ENCODE data around the gene LASP1.

Gene LASP1

GRCh38 chr17:38889745-38890409 is 20.0 kb downstream of the LASP1 start:
- DNase-seq (ENCODE audit: low read depth) = no peak

GRCh38 chr17:38890410-38890746 is 20.5 kb downstream of the LASP1 start:
- DNase-seq (ENCODE audit: low read depth) = no peak

DNA sequence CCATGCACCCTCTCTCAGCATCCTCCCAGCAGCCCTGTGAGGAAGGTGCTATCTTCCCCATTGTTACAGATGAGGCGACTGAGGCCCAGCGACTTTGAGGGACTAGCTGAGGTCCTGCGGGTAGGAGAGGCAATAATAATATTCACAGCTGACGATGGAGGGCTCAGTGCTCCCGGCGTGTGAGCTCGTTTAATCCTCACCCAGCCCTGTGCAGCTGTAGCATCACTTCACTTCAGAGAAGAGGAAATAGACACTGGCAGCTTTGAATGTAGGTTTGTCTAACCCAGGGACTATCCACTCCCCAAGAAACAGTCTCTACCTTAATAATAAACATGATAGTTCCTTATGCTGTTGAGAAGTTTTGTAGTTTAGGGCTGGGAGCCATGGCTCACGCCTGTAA is 21.6 kb downstream of the LASP1 start:
- no peak for DNase-seq (ENCODE audit: low read depth)

DNA sequence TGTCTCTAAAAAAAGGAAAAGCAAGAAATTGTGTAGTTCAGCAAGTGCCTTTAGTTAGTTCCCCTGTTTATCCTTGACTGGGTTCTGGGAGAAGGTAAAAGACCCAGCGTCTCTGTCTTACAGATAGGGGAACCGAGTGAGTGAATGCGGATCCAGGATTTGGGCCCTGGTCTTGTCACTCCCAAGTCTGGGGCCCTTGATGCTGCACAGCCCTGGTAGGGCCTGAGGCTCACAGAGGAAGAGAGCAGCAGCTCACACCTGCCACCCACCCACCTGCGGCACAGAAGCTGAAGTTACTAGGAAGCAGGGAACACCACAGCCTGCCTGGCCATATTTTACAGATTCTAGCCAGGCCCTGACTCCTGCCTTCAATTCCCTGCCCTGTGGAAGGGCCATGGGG is 22.2 kb downstream of the LASP1 start:
- DNase-seq (ENCODE audit: low read depth) = no peak

DNA sequence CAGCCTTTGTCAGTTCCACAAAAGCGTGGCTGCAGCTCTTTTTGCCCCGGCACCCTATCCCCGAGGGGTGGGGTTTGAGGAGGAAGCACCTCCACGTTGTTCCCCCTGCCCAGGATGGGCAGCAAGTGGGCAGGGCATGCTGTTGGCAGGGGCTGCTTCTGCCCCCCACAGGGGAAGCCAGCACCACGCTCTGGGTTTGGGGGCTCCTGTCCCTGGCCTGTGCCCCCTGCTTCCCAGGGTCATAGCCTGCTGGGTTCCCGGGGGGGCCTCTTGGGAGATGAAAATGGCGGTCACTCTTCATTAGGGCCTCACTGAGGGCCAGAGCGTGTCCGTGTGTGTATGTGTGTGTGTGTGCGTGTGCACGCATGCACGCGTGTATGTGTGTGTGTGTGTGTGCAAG is 22.8 kb downstream of the LASP1 start:
- DNase-seq (ENCODE audit: low read depth) = no peak

DNA sequence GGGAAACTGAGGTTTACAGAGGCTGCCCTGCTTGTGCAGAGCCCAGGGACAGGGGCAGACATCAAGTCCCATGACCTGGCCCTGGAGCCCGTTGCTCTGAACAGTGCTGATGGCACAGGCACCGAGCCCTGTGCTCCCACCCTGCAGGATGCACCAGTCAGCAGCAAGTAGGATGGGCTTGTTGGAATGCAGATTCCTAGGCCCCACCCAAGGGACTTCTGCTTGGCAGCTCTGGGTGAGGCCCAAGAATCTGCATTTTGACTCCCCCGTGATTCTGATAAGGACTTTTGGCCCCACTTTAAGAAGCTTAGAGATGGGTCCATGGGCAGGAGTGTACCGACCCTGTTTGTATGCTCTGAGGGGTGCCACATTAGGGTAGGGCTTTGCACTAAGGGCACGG is 23.3 kb downstream of the LASP1 start:
- no peak for DNase-seq (ENCODE audit: low read depth)

GRCh38 chr17:38893607-38894006 is 23.7 kb downstream of the LASP1 start:
- no peak for DNase-seq (ENCODE audit: low read depth)

DNA sequence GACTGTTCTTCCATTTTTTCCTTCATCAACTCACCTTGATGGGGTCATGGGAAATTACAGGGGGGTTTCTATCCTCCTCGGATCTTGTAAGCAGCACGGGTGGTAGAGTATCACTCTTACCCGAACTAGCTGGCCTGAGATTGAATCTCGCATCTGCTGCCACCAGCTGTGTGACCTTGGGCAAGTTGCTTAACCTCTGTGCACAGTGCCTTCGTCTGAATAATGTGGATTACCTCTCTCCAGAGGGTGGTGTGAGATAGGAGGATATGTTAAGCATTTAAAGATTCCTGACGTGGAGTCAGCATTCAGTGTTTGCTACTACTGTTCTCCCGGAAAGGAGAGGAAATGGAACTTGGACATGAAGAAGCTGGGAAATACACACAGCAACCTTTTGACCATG is 24.4 kb downstream of the LASP1 start:
- no peak for DNase-seq (ENCODE audit: low read depth)

- DNase-seq (ENCODE audit: low read depth) = no peak
These were observed 26.6 kb downstream of the LASP1 start for GRCh38 chr17:38896346-38896954.

- no peak for DNase-seq (ENCODE audit: low read depth)
These were observed 27.3 kb downstream of the LASP1 start for GRCh38 chr17:38897176-38897575.

DNA sequence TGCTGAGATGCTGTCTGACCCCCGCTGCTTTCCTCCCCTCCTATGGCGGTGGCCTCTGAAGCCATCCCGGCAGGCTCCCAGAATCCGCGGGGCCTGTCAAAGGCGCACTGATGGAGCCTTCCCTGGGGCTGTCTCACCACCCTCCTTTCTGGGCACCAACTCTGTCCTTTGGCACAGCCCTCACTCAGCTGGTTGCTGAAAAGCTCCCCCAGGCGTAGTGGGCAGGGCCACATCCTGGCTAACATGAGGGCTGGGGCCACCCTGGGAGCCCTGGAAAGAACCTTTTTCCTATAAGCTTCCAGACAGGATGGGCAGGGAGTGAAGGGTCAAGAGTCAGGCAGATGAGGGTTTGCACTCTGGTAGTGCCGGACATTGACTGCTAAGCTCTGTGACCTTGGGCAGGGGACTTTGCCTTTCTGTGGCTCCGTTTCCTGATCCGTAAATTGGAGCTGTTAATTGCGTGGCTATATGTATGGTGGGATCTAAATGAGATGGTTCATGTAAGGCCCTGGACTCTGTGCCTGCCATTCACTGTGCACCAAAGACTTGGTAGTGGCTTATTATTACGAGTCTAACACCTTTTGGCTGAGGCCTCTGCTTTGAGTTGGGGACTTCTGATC is 27.9 kb downstream of the LASP1 start:
- DNase-seq (ENCODE audit: low read depth) = no peak

- no peak for DNase-seq (ENCODE audit: low read depth)
These were observed 28.4 kb downstream of the LASP1 start for GRCh38 chr17:38898291-38898679.

- peak; percentile 89 for DNase-seq (ENCODE audit: low read depth)
These were observed 29.0 kb downstream of the LASP1 start for GRCh38 chr17:38898812-38899348.

DNA sequence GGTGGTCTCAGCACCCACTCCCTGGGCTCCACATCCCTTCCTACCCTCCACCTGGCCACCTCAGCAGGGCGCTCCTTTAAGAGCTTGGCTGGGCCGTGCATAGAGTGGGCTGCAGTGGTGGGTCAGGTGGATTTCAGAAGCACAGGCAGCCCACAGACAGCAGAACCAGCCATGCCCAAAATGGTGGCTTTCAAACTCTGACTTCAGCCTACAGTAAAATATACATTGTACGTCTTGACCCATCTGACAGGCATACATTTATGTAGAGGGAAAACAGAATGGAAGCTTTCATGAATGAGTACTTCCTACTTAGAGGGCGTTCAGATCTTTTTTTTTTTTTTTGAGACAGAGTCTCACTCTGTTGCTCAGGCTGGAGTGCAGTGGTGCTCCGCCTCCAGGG is 29.6 kb downstream of the LASP1 start:
- no peak for DNase-seq (ENCODE audit: low read depth)

DNA sequence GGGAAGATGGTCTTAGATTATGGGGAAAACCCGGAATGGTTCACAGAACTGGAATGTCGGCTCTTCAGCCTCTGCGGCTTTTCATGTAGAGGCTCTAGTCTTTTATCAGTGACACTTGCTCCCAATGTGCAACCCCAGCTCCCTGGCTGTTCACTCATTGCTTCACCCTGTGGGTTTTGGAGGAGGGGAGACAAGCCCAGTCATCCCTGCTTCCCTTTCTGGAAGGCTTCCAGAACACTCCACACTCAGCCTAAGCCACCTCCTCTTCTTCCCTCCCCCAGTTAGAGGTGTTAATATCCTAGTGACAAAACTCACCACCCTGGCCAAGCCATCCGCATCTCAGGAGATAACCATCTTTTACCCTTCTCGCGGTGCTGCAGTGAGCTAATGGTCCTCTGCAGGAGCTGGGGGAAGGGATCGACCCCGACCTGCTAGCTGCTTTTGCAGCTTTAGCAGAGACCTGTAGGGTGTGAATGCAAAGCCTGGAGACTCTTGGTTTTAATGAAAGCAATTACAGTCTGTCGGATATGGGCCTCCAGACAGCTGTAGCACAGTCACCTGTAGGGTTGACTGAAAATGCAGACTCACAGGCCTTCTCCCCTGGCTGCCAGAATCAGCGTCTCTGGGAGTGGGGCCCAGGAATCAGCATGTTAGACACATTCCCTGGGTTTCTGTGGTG is 31.3 kb downstream of the LASP1 start:
- DNase-seq (ENCODE audit: low read depth) = peak; percentile 45

DNA sequence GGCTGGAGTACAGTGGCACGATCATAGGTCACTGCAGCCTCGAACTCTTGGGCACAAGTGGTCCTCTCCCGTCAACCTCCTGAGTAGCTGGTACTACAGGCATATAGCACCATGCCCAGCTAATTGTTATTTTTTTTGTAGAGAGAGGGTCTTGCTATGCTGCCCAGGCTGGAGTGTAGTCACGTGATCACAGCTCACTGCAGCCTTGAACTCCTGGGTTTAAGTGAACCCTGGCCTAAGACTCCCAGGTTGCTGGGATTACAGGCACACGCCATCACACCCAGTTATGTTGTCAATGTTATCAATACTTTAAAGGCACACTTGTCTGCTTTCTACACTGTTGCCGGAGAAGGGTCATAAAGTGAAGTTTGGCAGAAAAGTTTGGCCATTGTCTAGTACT is 33.5 kb downstream of the LASP1 start:
- DNase-seq (ENCODE audit: low read depth) = no peak

- no peak for DNase-seq (ENCODE audit: low read depth)
These were observed 35.0 kb downstream of the LASP1 start for GRCh38 chr17:38904892-38905291.

GRCh38 chr17:38905375-38905774 is 35.5 kb downstream of the LASP1 start:
- no peak for DNase-seq (ENCODE audit: low read depth)

- no peak for DNase-seq (ENCODE audit: low read depth)
These were observed 36.8 kb downstream of the LASP1 start for GRCh38 chr17:38906460-38907228.

GRCh38 chr17:38907930-38908675 is 38.2 kb downstream of the LASP1 start:
- DNase-seq (ENCODE audit: low read depth) = no peak

- DNase-seq (ENCODE audit: low read depth) = no peak
These were observed 38.9 kb downstream of the LASP1 start for GRCh38 chr17:38908676-38909181.

All from activated gamma-delta T cell treated with anti-CD3 and anti-CD28 coated beads, Interleukin-2, amount 50 U/mL, for 16 hours (primary cell).